GM19438 (cell line): ENCODE results near the gene LCE1B.

Experiments
- ATAC-seq: cut with Tn5 transposase; IDR thresholded peaks from one replicate; pipeline ENCODE4 v1.9.1; 2021; ENCODE audit warnings: low read depth; ENCODE audit not compliant: unreplicated experiment

LCE1B gene, protein sequence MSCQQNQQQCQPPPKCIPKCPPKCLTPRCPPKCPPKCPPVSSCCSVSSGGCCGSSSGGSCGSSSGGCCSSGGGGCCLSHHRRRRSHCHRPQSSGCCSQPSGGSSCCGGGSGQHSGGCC

DNA sequence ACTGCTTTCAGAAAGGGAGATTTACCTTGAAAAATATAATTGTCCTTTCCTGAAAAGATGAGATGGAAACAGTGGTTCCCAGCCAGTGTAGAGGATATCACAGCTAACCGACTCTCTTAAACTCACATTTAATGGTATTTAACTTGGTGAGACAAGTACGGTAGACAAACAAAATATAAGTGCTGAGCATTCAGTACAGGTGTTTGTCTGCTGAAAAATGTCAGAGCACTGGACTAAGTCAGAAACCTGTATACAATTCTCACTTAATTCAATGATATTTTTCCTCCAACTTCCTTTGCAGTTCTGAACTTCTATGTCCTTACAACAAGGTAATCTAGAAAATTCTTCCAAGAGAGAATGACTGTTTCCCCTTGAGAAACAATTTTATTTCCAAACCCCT lies at the start of gene LCE1B:
Gene LCE1B, plus strand, starts transcription at position 301 of the 400 bp plus-strand sequence. CDS start 476 bp downstream, outside the sequence.
- no peak for ATAC-seq

DNA sequence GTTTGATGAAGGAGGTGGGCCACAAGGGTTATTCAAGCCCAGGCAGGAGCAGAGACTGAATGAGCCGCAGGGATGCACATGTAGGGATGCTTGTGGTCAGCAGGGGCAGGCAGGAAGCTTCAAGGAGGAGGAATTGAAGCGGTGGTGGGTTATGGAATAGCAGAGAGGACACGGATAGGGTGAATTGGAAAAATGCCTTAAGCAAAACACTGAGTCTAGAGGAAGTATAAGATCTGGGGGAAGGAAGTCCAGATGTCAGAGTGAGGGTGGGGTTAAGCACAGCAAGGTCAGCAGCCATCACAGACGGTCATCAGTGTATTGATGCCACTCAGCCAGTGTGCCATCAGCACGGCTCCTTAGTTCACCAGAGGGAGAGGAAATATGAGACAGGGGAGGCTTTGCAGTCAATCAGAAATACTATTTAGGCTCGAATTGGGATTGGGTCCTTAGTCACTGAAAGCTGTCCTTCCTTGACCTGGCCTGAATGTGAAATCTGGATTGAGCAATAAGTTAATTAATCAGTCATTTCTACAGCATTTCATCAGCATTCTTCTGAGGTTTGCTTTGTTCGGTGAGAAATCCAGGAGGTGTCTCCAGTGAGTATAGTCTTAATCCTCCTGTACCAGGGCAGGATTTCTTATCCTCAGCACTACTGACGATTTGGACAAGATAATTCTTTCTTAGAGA lies 42.8 kb upstream of the LCE1B start:
- ATAC-seq = no peak

DNA sequence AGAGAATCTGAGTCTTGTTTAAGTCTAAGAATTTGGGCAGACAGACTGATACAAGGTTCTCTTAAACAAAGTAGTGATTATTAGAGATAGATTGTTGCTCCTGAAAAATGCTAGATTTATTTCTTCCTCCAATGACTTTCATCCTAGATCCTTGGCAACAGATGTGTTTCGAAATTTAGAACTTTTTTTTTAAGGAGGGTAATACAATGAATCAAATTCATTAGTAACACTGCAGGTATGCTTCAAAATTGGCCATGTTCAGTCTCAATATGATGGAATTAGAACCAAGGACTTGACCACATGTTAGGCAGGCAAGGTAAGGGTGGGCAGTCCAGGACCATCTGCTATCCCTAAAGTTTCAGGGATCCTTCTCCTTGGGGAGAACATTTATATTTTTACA lies 41.4 kb upstream of the LCE1B start:
- no peak for ATAC-seq

DNA sequence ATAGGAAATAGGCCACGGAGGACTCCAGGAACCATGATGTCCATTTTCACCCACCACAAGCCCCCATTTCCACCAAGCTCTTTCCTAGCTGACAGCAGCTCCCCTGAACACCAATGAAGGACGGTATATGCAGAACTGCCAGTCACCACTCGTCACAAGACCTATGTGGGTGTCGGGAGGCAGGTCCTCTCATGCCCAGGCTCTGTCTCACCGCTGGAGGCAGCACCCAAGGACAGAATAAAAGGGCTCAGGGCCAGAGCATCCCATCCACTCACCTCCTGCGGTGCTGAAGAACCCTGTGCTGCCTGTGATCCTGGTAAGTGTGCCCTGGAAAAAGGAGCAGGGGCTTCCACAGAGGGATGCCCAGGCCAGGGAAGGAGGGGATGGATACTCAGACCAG lies 36.9 kb upstream of the LCE1B start, which contains the start of gene LCE1F:
Gene LCE1F, plus strand, starts transcription at position 266 of the 400 bp plus-strand sequence. CDS start 1,232 bp downstream, outside the sequence.
- ATAC-seq = no peak

DNA sequence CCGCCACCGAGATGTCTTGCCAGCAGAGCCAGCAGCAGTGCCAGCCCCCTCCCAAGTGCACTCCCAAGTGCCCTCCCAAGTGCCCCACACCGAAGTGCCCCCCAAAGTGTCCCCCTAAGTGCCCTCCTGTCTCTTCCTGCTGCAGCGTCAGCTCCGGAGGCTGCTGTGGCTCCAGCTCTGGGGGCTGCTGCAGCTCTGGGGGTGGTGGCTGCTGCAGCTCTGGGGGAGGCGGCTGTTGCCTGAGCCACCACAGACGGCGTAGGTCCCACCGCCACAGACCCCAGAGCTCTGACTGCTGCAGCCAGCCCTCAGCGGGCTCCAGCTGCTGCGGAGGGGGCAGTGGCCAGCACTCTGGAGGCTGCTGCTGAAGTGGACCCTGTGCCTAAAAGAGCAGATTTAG lies 35.4 kb upstream of the LCE1B start:
- no peak for ATAC-seq

DNA sequence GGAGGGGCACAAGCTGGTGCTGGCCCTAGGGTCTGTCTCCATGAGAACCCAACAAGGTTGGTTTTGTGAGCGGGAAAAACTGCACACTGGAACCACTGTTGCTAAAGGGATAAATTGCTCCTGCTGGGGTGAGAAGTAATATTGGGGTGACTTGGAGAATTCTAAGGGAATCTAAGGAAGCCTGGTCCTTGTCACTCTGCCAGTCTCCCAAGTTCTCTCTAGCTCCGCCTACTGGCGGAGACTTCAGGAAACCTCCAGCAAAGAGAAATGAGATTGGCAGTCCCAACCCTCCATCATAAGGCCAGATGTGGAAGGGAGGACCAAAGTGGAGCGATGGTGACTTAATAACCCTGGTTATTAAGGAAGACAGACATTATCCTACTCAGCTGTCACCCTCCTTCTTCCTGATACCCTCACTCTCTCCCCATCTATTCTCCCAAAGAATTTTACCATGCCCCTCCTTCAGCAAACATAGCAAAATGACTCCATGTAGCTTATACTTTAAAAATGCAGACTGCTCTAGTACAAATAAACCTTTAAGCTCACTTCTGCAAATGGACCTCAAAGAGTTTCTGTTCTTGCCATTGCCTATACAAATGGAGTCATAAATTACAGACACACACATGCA lies 34.1 kb upstream of the LCE1B start:
- ATAC-seq = no peak

DNA sequence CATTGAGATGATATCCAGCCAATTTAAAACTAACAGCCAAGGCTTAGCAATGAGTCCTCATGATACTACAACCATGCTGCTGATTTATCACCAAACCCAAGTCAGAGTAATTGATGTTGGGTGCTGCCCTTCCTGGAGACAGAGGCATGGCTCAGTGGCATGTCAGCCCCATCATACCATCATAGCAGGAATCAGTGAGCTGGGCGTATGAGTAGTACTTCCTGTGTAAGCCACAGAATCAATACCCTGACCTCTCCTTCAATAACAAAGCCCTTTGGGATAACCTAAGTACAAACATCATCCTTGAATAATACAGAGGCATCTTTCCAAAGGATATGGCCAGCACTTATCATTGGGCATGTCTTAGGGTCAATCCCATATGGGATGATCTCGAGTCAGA lies 28.7 kb upstream of the LCE1B start:
- ATAC-seq = no peak

DNA sequence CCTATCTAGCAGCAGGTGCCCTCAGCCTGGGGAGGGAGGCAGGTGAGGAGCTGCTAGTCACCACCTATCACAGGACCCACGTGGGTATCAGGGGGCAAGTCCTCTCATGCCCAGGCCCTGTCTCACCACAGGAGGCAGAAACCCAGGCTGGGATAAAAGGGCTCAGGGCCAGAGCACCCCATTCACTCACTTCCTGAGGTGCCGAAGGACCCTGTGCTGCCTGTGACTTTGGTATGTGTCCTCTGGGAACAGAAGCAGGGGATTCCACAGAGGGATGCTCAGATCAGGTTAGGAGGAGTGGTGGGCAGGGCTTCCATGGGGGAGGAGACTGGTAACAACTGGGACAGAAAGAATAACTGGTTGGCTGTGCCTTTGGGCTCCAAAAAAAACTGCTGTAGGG lies 25.7 kb upstream of the LCE1B start, which contains the start of gene LCE1E:
Gene LCE1E, plus strand, starts transcription at position 181 of the 400 bp plus-strand sequence. CDS start 1,043 bp downstream, outside the sequence.
- no peak for ATAC-seq

DNA sequence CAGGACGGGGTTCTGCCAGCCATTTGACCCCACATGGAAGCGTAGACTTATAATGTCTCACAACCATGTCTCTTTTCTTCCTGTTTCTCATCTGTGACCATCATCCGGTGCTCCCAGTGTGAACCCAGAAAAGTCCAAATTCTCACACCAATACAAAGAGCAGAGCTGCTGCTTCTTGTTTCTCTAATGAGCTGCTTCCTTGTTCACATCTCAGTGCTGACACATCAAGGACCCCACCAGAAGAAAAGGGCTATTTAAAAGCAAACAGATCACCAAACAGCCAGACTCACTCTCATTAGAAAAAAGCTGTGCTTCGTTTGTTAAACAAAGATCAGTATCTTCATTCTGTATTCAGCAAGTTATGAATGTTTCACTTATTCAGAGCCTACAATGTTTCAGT lies 16.1 kb upstream of the LCE1B start:
- no peak for ATAC-seq

DNA sequence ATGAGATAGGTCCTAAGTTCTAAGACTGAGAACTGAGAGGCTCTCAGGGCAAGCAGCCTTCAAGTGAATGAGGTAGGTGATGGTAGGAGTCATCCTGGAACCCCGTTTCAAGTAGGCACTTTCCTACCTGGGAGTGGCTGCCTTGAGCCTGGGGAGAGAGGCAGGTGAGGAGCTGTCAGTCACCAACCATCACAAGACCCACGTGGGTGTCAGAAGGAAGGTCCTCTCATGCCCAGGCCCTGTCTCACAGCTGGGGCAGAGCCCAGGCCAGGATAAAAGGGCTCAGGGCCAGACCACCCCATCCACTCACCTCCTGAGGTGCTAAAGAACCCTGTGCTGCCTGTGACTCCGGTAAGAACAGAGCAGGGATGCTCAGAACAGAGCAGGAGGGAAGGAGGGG lies 15.3 kb upstream of the LCE1B start, which contains the start of gene LCE1D:
Gene LCE1D, plus strand, starts transcription at position 301 of the 400 bp plus-strand sequence. CDS start 1,074 bp downstream, outside the sequence.
- ATAC-seq = no peak

DNA sequence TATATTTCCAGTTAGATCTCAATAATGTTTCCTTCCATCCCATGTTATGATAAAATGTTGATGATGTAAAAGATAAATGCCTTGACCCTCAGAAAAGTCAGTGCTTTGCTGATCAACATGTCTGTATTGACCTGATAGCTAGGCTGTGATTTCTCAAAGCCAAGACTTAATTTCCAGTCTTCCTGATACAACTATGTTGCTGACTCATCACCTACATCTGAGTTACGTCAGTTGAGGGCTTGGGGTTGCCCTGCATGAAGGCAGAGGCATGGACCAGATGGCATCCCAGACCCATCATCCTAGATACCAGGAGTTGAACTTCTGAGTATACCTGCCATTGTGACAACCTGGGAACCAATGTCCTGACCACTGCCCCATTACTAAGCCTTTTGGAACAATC lies 10.4 kb upstream of the LCE1B start:
- no peak for ATAC-seq

DNA sequence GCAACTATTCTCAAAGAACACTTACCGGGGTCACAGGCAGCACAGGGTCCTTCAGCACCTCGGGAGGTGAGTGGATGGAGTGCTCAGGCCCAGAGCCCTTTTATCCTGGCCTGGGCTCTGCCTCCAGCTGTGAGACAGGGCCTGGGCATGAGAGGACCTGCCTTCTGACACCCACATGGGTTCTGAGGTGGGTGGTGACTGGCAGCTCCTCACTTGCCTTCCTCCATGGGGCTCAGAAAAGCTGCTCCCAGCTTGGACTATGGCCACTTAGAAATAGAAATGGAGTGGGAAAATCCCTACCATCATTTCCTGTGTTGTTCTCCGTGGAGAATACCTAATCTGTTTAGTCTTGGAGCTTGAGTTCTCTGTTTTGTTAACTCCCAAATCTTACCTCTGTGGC lies 5.2 kb upstream of the LCE1B start, which contains the start of gene LCE1C:
Gene LCE1C, minus strand, starts transcription at position 76 of the 400 bp plus-strand sequence. CDS start 1,173 bp downstream, outside the sequence.
- no peak for ATAC-seq

DNA sequence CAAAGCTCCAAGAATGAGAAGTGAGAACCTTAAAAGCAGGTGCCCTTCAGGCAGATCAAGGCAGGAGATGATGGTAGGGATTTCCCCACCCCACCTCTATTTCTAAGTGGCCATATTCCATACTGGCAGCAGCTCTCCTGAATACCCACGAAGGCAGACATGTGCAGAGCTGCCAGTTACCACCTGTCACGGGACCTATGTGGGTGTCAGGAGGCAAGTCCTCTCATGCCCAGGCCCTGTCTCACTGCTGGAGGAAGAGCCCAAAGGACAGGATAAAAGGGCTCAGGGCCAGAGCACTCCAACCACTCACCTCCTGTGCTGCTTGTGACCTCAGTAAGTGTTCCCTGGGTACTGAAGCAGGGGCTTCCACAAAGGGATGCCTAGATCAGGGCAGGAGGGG lies 721 bp upstream of the LCE1B start:
- ATAC-seq = no peak

DNA sequence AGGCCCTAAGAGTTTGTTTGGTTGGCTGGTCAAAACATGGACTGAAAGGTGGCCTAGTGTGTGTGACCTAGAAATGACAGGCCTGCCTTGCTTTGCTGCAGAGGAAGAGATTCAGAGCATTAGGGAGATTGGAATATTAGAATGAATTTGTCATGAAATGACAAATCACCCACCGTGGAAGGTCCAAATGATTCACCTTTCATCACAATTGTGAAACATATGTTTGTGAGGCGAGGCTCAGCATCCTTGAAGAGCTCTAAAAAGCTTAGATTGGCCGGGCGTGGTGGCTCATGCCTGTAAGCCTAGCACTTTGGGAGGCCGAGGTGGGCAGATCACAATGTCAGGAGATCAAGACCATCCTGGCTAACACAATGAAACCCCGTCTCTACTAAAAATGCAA lies 5.5 kb downstream of the LCE1B start:
- ATAC-seq = no peak

DNA sequence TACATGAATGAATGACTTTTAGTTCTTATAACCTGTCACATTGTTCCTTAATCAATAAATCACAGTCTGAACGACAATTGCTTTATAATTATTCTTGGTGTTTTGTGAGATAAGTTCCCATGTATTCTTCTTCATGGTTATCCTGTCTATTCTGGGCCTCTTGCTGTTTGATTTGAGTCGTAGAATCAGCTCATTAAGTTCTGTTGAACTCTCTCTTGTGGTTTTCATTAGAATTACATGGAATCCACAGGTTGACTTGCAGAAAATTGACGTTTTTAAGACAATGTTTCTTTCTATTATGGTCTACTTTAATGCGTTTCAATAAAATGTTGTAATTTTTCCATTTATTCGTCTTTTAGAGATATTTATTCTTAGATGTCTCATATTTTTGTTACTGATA lies 11.5 kb downstream of the LCE1B start:
- ATAC-seq = no peak

DNA sequence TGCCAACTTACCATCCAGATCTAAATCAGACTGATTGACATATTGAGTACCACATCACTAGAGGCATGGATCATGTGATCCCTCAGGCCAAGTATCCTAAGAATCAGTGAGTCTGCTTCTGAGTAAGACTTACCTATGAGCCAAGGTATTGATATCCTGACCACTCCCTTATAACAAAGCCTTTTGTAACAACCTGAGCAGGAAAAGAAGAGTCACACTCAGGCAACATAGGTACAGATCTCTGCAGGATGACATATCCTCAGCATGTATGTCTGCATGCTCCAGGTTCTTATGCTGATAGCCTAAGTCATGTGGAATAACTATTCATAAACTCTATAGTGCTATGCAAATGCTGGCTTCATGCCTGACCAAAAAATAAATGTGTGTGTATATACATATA lies 13.2 kb downstream of the LCE1B start:
- ATAC-seq = no peak

DNA sequence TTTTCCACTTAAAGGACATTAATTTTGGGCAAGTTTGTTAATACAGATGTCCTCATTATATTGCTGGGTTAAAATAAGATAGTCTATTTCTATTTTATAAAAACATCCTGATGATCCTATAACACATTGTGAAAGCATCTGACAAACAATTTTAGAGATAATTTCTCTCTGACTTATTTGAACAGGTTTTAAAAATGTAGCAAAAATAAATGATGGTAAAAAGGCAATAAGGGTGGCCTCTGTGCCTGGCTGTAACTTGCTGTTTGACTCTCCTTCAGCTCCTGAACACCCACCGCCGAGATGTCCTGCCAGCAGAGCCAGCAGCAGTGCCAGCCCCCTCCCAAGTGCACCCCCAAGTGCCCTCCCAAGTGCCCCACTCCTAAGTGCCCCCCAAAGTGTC lies 15.4 kb downstream of the LCE1B start, which contains the start of gene LCE1A:
Gene LCE1A, plus strand, starts transcription at position 301 of the 400 bp plus-strand sequence. Its CDS starts 0 bp downstream, at position 301.
- no peak for ATAC-seq

DNA sequence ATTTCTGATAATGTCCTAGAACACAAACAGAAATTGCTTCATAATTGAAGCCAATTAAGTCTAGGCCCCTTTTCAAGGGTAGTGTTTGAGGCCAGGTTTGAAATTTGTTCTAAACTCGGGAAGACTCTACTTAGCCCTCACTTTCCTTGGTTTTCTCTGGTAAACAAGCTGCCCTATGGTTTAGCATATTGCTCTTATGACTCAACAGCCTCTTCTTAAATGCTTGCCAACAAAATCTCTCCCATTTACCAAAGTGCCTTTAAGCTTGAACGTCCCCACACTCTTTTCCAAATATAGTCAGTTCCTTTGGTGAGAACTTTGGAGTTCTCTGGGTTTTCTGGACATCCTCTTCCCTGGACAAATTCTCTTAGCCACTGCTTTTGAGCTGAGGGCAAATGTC lies 25.1 kb downstream of the LCE1B start:
- no peak for ATAC-seq

DNA sequence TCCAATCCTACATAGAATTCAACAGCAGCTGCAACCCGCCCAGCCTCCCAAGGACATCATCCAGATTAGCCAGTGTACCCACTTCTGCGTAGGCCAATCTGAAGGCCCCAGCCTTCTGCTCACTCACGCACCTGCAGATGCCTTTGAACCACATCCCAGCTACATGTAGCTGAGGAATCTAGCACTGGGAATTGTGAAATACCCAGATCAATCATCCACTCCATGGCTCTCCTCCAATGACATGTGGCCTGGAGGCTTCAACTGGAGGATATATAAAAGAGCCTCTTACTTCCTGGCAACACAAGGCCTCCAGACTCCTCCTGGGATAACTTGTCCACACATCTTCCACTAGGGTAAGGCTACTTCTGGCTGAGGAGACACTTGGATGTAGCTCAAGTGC lies 30.8 kb downstream of the LCE1B start, which contains the start of gene LCE6A:
Gene LCE6A, plus strand, starts transcription at position 301 of the 400 bp plus-strand sequence. CDS start 665 bp downstream, outside the sequence.
- ATAC-seq = no peak

DNA sequence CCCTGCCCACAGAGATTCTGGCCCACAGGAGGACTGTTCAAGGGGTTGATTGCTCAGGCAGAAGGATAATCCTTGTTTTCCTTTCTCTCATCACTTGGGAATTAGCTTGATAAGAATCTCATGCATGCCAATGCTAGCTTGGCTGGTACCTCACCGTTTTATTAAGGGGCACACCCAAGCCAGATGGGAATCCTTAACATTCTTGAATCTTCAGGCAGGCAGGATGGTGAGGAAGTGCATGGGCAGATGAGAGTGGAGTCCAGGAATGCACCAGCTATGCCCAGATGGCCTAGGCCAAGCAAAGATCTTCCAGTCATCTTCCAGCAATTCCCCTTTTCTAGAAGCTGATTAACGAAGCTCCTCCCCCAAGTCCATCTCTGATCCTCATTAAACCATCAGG lies 43.9 kb downstream of the LCE1B start:
- ATAC-seq = no peak

DNA sequence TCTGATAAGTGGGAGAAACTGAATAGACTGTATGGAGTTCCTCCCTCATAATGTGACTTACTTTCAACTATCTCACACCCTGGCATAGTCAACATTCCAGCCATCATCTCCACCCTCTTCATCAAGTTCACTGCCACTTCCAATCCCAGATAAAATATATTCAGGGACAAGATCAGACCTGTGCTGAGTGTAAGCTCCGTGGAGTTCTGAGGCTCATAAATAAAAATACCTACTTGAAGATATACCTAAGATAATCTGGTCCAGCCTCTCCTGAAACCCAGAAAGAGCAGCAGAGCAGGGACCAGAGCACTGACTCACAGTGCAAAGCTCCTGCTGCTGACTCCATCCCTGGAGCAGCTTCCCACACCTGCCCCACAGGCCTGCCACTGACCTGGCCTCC lies 46.3 kb downstream of the LCE1B start:
- no peak for ATAC-seq
